Esophagus squamous epithelium (tissue), 4 donors: ENCODE results near the gene CENPM.

Experiments used
- CTCF ChIP-seq, 6 experiments: fragments of 450-650 bp in 4 of 6; fragments of 200-600 bp in 2 of 6; sonication (generic) in 2 of 6; IDR thresholded peaks; one replicate each; pipeline ENCODE4 v1.5.1; 2016 to 2019; ENCODE audit warnings: antibody characterized with exemption in 6 of 6, mild to moderate bottlenecking in 4 of 6, moderate library complexity in 4 of 6
- POLR2A ChIP-seq, 4 donors: fragments of 450-650 bp; IDR thresholded peaks; one replicate each; pipeline ENCODE4 v1.6.1; 2017; ENCODE audit warnings: antibody characterized with exemption in 4 of 4, mild to moderate bottlenecking in 4 of 4, moderate library complexity in 3 of 4

GRCh38 chr22:41899992-41900651 is 46.8 kb downstream of the CENPM start:
- TF ChIP-seq POLR2A (IDR thresholded peaks at IDR 0.05) (no peak), CTCF (IDR thresholded peaks at IDR 0.05) (no peak)
